ENCODE results near the gene RGS1. TPM values are rescaled to one million over a fixed set of nuclear protein-coding genes. Genes with fewer than 3 reads are reported as not detected.

The RGS1 gene
- polyA plus RNA-seq, 4 donors: 0.68 to 8.0 (median 3.2) TPM

DNA sequence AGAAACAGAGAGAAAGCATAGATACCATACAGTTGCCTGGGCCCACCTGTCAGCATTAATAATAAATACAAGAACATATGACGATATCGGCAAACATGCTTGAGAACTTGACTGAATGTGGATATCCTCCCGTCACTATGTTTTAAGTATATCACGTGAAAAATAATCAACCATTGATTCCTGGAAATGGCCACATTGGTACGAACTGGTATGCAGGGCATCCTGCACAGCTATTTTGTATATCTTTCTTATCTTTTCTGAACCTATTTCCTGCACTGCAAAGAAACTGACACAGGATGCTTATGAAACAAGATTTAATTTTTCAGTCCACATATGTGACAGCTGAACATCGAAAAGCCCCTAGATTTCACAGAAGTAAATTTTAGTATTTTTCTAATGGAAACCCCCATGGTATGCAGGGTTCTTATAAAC lies 22.8 kb upstream of the RGS1 start:
- no peak for DNase-seq (ENCODE audit: low read depth in 4 of 4, low spot score in 2 of 4)

- DNase-seq (ENCODE audit: low read depth in 4 of 4, low spot score in 2 of 4): no peak
Observed at GRCh38 chr1:192553741-192554140, 21.8 kb upstream of the RGS1 start.

- no peak for DNase-seq (ENCODE audit: low read depth in 4 of 4, low spot score in 2 of 4)
Observed at GRCh38 chr1:192554904-192555303, 20.7 kb upstream of the RGS1 start.

DNA sequence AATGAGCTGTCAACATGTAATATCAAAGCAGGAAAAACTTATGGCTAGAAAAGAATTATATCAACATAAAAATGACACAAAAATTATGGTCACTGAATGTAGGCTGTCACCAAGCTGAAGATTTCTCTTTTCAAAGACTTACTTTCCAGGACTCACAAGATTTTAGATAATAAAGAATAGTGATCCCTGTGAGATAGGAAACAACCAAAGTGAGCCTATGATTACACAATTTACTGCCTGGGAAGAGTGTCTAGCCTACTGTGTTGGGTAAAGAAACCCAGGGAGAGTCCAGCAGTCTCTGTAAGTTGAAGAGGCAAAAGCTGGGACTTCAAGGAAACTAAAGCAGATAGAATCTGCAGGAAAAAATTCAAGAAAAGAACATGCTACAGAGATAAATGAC lies 20.2 kb upstream of the RGS1 start:
- no peak for DNase-seq (ENCODE audit: low read depth in 4 of 4, low spot score in 2 of 4)

GRCh38 chr1:192557841-192558595 lies 17.6 kb upstream of the RGS1 start:
- DNase-seq (ENCODE audit: low read depth in 4 of 4, low spot score in 2 of 4): no peak

DNA sequence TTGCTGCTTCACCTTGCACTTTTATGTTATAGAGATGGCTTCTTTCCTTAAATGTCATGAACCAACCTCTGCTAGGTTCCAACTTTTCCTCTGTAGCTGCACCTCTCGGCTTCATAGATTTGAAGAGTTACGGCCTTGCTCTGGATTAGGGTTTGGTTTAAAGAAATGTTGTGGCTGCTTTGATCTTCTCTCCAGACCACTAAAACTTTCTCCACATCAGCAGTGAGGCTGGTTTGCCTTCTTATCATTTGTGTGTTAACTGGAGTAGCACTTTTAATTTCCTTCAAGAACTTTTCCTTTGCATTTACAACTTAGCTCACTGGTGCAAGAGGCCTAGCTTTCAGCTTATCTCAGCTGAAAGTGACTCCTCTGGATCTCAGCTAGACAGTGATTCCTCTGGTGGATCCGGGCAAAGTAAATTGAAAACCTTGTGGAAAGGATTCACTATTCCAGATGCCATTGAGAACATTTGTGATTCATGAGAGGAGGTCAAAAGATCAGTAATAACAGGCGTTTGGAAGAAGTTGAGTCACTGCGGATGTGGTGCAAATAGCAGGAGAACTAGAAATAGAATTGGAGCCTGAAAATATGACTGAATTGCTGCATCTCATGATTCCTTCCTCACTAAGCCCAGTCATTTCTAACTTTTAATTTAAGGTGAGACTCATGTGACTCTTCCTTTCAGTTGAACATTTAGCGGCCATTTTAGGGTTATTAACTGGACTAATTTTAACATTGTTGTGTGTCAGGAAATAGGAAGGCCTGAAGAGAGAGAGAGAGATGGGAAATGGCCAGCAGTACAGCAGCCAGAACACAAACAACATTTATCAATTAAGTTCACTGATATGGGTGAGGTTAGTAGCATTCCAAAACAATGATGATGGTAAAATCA lies 16.2 kb upstream of the RGS1 start:
- DNase-seq (ENCODE audit: low read depth in 4 of 4, low spot score in 2 of 4): no peak

DNA sequence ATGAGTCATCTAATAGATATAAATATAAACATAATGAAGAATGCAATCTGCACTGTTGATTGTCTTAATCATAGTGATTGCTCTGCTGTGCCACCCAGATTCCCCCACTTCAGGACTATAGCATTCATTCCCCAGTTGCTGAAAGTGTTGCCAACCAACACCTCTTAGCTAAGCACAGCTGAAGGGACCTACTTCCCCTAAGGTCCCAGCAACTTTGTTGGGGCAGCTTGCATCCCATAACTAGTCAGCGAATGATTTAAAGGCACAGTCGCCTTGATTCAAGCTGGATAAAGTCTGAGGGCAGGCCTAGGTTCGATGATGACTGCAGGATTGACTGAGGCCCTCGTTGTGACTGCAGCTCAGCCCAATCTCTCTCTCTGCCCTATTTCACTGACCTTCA lies 14.3 kb upstream of the RGS1 start:
- DNase-seq (ENCODE audit: low read depth in 4 of 4, low spot score in 2 of 4): no peak

- no peak for DNase-seq (ENCODE audit: low read depth in 4 of 4, low spot score in 2 of 4)
Observed at GRCh38 chr1:192563129-192563528, 12.4 kb upstream of the RGS1 start.

GRCh38 chr1:192564099-192564498 lies 11.5 kb upstream of the RGS1 start:
- no peak for DNase-seq (ENCODE audit: low read depth in 4 of 4, low spot score in 2 of 4)

DNA sequence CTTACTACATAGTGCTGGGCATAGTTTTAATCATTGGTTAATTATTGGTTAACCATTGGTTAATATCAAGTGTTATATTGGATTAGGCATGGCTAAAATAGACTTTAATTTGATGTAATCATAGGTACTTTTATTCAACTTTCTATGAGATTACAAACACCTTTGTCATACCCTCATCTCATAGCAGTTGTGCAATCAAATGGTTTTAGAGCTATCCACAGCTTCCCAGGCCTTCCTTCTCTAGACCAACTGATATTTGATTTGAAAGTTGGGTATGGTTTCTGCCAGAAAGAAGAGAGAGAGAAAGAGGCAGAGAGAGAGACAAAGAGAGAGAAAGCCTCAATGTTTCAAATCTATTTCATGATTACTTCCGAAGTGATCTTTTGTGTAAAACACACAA lies 9.6 kb upstream of the RGS1 start:
- no peak for DNase-seq (ENCODE audit: low read depth in 4 of 4, low spot score in 2 of 4)

DNA sequence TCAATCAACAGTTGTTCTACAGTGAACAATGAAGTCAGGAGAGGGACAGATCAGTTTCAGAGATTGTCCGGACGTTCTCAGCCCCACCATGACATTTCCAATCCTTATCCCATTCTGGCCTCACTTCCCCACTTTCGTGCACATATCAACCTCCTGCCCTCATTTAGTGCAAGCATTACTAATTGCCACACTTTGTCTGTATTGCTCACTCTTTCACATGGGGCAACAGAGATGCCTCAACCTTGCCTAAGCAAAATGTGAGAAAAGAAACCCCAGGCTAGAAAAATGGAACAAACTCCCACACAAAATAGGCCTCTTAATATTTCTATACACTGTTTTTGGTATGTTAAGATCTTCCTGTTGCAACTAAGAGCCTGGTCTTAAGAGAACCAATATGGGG lies 8.9 kb upstream of the RGS1 start:
- no peak for DNase-seq (ENCODE audit: low read depth in 4 of 4, low spot score in 2 of 4)

DNA sequence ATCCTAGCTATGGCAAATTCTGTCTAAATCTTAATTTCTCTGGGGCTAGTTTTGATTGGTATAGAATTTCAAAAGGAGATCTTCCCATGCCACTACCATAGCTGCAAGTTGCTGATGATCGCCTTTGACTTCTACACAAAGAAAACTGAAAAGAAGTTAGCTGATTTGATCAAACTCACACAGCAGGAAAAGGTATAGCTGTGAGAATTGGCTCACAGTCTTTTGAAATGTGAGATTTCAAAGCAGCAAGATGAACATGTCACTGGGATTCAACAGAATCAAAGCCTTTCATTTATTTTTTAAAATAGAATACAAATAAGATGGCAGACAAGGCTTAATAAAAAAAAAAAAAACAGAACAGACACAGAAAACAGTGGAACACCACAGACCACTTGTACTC lies 7.5 kb upstream of the RGS1 start:
- DNase-seq (ENCODE audit: low read depth in 4 of 4, low spot score in 2 of 4): no peak

- DNase-seq (ENCODE audit: low read depth in 4 of 4, low spot score in 2 of 4): no peak
Observed at GRCh38 chr1:192571668-192572067, 3.9 kb upstream of the RGS1 start.

- no peak for DNase-seq (ENCODE audit: low read depth in 4 of 4, low spot score in 2 of 4)
Observed at GRCh38 chr1:192573499-192573898, 2.1 kb upstream of the RGS1 start.

DNA sequence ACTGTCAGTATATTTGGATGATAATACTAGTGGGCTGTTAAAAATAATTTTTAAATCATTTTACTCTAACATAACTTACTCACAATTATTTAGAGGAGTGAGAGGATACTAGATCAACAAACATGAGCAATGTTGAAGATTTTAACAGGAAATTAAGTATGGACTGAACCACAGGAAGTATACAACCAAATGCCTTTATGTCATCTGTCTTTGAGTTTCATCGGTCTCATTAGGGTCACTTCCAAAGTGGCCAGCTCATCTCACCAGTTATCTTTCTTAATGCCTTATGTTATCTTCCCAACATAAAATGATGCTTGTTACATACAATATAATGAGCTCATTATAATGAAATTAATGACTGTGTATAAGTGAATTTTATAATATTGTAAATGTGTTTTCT lies 1.5 kb upstream of the RGS1 start:
- no peak for DNase-seq (ENCODE audit: low read depth in 4 of 4, low spot score in 2 of 4)

GRCh38 chr1:192576190-192577144 lies 894 bp downstream of the RGS1 start:
- no peak for DNase-seq (ENCODE audit: low read depth in 4 of 4, low spot score in 2 of 4)

DNA sequence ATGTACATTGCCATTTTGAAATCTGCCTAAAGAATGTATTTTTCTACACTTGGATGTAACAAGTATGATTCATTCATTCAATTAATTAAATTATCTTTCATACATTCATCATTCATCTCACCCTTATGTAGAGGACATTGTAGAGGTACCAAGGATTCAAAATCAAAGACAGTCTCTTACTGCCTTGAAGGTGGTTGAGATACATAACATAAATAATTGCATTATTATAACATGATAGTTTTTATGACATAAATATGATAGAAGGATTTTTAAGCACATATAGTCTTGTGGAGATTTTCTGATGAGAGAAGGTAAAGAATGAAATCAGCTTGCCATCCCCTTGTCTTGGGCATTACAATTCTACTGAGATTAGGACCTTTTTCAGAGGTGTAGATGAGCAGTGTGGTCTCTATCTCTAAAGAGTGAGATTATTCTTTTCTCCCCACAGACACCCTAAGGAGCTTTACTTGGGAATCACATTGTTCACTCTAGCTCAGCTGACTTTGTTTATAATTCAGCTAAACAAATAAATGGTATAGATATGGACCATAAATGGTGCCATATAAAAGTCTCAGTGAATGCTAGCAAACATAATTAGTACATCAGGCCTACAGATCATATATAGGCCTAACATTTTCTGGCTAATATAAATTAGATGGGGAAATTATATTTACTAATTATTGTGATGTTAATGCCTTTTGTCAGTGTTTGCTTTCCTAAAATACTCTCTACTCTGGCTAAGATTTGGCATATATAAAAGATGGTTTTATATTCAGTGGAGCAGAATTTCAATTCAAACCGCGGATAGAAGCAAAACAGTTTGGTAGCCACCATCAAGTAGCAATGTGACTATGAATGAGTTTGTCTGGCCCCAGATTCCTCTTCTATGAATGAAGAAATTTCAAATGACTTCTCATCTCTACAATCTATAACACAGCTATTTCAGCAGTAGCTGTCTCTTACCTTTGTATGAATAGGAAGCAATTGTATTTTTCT lies 1.9 kb downstream of the RGS1 start:
- no peak for DNase-seq (ENCODE audit: low read depth in 4 of 4, low spot score in 2 of 4)

- no peak for DNase-seq (ENCODE audit: low read depth in 4 of 4, low spot score in 2 of 4)
Observed at GRCh38 chr1:192578144-192578909, 2.8 kb downstream of the RGS1 start.
